GM18868 (cell line): ENCODE data around the gene LINGO4.

Experiments
- ATAC-seq: cut with Tn5 transposase; IDR thresholded peaks from one replicate; pipeline ENCODE4 v1.9.1; 2021; ENCODE audit warnings: mild to moderate bottlenecking, moderate library complexity; ENCODE audit not compliant: unreplicated experiment

LINGO4 gene

GRCh38 chr1:151834239-151834638 lies 29.0 kb upstream of the LINGO4 start:
- no peak for ATAC-seq

- no peak for ATAC-seq
Measured at GRCh38 chr1:151833172-151833900, 28.1 kb upstream of the LINGO4 start.

GRCh38 chr1:151832318-151832980 lies 27.2 kb upstream of the LINGO4 start:
- no peak for ATAC-seq

- ATAC-seq = no peak
Measured at GRCh38 chr1:151831605-151832004, 26.4 kb upstream of the LINGO4 start, which contains the start of gene RORC. Gene RORC, minus strand, starts transcription at chr1:151831802. Its CDS starts 38 bp downstream, at chr1:151831764.

GRCh38 chr1:151831256-151831591 lies 26.0 kb upstream of the LINGO4 start:
- no peak for ATAC-seq

- no peak for ATAC-seq
Measured at GRCh38 chr1:151830055-151830454, 24.8 kb upstream of the LINGO4 start.

- ATAC-seq = no peak
Measured at GRCh38 chr1:151829352-151830046, 24.3 kb upstream of the LINGO4 start.

GRCh38 chr1:151828921-151829320 lies 23.7 kb upstream of the LINGO4 start:
- ATAC-seq = no peak

GRCh38 chr1:151827853-151828252 lies 22.6 kb upstream of the LINGO4 start:
- ATAC-seq = no peak

- ATAC-seq = no peak
Measured at GRCh38 chr1:151825751-151826660, 20.8 kb upstream of the LINGO4 start.

GRCh38 chr1:151825204-151825603 lies 20.0 kb upstream of the LINGO4 start:
- ATAC-seq = no peak

- ATAC-seq = no peak
Measured at GRCh38 chr1:151823175-151823574, 18.0 kb upstream of the LINGO4 start.

GRCh38 chr1:151822404-151822803 lies 17.2 kb upstream of the LINGO4 start:
- ATAC-seq = no peak

- ATAC-seq = no peak
Measured at GRCh38 chr1:151820940-151821339, 15.7 kb upstream of the LINGO4 start.

- ATAC-seq = no peak
Measured at GRCh38 chr1:151819976-151820623, 14.9 kb upstream of the LINGO4 start.

GRCh38 chr1:151819227-151819835 lies 14.1 kb upstream of the LINGO4 start:
- no peak for ATAC-seq

- ATAC-seq = no peak
Measured at GRCh38 chr1:151817353-151817730, 12.1 kb upstream of the LINGO4 start.

GRCh38 chr1:151816548-151817352 lies 11.5 kb upstream of the LINGO4 start:
- ATAC-seq = no peak

GRCh38 chr1:151815716-151816327 lies 10.6 kb upstream of the LINGO4 start:
- no peak for ATAC-seq
